D341Med (cell line): ENCODE results near the gene ZNF641.

Experiments
- DNase-seq: peaks from one replicate; pipeline ENCODE4 v3.0.0; 2012; ENCODE audit warnings: low spot score

Gene ZNF641

DNA sequence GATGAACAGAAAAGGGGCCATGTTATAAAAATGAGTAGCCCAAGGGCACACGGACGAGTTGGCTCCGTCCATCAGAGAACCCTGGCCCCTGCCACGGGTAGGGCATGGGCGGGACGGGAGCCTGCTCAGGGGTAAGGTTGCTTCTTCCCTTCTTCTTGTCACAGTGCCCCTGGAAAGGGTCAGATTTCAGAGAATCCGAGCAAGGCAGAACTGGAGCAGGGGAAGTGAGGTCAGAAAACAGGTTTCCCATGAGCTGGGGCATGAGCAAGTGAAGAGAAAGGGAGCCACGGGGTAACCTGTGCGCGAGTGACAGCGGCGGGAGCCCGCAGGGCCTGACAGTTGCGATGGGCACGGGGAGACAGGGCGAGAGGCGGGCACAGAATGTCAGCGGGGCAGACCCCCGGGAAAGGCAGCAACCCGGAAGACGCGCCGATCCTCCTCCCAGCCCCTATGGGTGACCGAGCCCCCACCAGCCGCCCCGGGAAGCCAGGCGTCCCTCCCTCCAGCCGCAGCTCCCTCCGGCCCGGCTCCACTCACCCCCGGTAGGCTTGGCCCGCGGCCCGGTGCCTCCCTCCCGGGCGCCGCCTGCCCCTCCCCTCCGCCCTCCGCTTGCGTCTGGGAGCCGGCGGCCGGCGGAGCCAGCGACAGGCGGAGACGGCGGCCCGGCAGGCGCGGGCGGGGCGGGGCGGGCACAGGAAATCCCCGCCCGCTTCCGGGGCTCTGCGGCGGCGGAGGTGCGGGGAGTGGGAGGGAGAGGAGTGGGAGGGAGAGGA lies at the start of gene ZNF641:
Gene ZNF641 (minus strand): TSS at position 671 of the 773 bp plus-strand sequence. CDS start 2,829 bp downstream, outside the sequence.
- peak; percentile 90 for DNase-seq

DNA sequence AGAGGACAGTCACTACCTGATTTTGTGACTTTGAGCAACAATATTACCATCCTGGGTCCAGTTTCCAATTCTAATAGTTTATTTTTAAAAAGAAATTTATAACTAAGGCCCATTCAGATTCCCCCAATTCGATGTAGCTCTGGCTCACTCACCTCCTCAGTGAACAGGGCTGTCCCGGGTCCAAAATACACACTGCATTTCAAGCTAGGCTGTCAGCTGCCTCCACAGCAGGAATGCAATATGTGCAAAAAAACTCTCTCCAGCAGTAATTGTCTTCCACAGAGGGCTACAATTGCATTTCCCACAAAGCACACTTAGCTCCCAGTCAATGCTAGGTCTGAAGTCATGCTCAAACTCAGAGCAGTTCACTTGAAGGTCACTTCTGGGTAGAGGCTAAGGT lies 39.3 kb upstream of the ZNF641 start:
- no peak for DNase-seq

DNA sequence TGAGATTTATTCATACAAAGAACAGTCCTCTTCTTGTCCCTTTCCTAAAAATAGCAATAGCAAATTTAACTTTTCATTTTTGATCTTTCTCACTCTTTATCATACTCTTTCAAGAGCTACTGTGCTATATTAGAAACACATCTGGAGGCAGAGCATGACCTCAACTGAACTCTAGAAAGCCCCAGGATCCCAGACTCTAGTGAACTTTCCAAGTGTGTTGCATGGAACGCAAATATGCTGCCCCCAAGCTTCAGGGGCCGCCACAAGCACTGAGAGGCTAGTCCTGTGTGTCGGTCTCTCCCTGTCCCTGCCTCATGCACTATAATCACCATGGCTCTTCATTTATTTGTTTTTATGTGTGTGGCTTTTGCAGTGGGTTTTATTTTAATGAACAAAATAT lies 38.7 kb upstream of the ZNF641 start:
- DNase-seq: no peak

DNA sequence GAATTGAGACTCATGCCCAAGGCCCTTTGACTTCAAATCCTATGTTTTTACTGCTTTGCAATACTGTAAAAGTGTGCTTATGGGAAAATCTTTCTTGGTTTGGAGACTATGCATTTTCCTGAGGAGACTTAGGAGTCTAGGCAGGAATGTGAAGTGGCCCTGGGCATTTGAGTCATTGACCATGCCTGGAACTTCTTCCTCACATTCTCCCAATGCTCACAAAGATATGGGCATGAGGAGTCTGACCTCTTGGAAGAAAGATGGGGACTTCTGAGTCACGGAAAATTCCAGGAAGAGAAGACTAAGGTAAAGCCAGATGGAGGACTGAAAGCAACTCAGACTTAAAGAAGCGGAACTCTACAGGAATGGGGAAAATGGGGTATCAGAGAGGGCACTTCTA lies 38.2 kb upstream of the ZNF641 start:
- DNase-seq: no peak

DNA sequence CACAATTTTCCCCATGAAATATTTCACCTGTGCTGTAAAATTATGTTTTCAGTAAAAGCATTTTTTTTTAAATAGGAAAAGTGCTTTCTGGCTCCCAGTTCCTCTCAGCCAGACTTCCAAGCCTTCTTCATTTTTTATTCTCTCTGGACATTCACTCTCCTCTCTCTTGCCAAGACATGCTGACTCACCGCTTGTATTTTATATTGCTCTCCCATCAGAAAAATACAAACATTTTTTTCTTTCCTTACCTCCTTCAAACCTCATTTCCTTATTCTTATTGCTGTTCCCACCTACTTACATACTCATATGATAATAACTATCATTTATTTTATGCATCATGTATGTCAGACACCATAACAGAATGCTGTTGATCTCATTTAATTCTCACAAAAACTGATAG lies 37.7 kb upstream of the ZNF641 start:
- no peak for DNase-seq

DNA sequence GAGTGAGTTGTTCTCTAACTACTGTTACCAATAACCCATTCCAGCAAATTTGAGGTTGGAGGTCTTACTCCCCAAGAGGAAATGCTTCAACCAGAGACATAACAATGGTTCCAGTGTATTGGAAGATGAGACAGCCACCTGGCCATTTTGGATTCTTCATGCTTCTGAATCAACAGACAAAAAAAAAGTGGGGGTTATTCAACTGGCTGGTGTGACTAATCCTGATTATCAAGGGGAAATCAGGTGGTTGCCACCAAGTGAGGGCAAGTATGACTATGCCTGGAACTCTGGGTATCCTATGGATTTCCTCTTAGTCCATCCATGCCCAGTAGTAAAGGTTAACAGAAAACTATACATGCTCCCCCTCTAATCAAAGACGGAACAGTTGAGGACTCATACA lies 29.9 kb upstream of the ZNF641 start:
- no peak for DNase-seq

DNA sequence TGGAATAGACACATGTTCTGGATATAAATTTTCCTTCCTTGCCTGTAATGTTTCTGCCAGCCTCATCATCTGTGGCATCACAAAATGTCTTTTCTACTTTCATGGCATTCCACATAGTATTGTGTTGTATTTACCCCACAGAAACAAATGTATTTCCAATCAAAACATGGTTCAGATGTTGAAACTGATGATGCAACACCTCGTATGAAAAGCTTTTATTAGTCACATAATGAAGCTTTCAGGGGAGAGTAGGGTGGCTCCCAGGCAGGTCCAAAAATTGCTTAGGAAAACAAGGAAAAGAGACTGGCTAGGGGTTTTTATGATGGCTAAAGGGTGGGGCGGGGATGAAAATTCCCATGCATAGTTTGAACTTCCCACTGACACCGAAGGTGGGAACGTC lies 29.1 kb upstream of the ZNF641 start:
- no peak for DNase-seq

DNA sequence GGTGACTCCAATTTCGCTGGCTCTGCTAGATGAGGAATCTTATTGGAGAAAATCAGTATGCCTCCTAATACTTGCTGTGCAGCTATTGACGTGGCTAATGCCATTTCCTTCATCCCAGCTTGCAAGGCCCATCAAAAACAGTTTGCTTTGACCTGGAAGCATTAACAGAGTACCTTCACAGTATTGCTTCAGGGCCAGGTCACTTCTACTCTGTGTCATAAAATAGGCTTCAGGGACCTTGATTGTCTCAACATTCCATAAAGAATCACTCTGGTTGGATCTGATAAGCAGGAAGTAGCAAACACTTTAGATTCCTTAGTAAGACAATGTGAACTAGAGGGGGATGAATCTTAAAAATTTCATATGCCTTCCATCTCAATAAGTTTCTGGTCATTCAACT lies 26.9 kb upstream of the ZNF641 start:
- no peak for DNase-seq

DNA sequence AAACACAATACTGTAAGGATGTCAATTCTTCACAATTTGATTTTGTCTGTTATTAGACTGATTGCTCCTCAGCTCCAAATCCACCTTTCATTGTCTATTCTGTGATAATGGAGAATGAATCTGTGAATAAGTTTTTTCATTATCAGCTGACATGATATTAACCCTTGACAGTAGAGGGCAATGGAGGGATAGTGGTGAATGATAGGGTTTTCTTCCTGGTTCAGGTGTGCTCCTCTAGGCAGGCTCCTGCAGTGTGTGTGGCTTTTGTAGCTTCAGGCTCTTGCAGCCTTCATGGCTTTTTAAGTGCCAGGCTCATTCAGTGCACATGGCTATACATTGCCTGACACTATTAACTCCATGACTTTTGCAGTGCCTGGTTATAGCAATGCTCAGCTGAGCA lies 23.4 kb upstream of the ZNF641 start:
- DNase-seq: no peak

DNA sequence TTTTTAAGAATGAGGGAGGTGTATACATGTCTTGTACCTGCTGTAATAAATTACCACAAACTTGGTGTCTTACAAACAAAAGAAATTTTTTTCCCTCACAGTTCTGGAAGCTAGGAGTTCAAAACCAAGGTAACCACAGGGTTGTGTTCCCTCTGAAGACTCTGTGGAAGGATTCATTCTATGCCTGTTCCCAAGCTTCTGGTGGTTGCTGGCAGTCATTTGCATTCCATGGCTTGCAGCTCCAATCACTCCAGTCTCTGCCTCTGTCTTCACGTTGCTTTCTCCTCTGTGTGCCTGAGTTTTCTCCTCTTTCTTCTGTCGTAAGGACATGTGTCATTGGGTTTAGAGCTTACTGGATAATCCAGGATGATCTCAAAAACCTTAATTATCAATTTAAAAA lies 15.4 kb upstream of the ZNF641 start:
- no peak for DNase-seq

DNA sequence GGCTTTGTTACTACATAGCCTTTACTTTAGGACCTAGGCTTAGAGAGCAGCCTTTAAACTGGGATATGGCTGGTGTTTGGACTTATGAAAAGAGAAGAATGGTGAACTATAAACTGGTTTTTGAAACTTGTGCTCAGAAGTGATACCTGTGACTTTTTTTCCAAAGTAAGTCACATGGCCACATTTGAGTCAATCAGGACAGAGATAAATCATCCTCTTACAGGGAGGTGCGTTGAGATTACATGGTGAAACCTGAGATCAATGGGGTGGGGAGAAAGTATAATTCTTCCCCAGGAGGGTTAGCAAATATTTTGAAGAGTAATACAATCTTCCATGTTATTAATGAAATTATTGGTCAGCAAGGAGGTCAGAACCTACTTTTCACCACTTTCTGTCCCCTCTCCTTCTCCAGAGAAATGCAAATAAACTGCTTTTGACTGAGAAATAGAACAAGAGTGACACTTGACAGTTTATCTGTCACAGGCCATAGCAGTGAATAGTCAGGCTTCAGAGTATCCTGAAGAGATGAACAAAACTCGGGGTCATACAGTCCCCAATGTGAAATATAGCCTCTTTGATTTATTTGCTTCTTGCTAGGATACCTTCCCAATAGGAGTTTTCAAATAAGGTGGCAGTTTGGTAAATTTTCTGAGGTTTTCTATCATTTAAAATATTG lies 11.1 kb upstream of the ZNF641 start:
- no peak for DNase-seq

DNA sequence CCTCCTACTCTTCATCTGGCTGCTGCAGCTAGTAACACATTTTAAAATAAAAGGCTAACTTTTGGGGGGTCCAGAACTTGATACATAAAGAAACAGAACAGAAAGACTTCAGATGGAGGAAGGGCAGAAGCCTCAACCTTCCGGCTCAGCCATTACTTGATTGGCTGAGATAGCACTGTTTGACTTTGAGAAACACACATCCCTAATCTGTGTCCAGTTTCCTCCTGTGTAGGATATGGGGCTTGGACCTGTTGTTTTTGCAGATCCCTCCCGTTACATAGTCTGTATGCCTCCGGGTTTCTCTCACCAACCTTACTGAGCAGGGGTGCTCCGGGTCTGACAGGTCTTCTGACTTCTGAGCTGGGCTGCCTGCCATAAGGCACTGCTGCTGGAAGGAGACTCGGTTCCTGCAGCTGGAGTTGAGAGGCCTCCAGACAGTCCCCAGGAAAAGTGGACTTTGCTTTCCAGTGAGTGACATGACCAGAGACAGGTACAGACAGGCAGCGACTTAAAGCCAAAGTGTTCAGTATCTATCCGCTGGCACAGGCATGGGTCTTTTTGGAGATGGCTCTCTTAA lies 8.3 kb upstream of the ZNF641 start:
- DNase-seq: no peak

DNA sequence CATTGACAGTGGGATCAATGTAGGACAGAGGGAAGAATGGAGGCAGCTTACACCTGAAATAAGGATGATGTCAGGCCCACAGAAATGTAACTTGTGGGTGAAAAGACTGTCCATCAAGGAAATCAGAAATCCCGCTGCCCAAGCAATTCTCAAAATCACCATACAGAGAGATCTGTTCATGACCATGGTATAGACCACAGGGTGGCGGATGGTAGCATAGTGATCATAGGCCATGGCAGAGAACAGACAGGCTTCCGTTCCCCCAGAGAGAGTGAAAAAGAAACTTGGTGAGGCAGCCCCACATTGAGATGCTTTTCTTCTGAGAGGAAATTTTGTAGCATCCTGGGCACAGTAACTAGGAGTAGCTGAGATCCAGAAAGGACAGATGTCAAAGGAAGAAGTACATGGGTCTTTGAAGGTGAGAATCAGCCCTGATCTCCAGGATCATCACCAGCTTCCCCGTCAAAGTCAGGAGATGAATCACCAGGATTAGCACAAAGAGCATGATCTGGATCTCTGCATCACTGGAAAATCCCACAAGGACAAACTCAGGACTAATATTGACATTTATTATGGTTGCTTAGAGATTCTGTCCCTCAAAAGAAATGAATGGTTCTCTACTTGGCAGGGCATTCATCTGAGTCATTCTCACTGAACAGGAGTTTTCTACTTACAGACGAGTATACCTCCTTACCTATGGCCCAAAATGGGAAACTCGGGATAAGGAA lies 5.5 kb upstream of the ZNF641 start:
- no peak for DNase-seq

DNA sequence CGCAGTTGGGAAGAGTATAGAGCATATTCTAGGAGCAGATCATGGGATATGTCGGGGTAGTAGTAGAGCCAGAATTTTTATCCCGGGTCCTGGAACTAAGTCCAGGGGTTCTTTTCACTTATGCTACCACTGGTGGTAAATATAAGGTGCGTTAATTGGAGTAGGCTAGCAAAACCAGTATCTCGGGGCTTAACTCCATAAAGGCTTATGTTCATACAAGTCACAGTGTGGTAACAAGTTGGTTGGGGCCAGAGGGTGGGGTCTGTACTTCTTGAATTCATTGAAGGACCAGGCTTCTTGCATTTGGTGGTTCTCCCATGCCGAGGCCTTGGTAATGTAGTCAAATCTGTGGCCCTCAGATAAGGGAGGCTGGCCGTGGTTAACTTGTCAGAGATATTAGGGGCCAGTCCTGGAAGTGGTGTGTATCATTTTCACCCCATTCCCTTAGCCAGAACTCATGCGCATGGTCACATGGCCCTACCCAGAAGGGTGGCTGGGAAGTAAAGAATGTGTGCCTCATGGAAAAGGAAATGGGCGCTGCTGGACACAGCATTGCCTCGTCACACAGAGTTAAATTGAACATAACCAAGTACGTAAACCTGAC lies 1.5 kb upstream of the ZNF641 start:
- DNase-seq: no peak

DNA sequence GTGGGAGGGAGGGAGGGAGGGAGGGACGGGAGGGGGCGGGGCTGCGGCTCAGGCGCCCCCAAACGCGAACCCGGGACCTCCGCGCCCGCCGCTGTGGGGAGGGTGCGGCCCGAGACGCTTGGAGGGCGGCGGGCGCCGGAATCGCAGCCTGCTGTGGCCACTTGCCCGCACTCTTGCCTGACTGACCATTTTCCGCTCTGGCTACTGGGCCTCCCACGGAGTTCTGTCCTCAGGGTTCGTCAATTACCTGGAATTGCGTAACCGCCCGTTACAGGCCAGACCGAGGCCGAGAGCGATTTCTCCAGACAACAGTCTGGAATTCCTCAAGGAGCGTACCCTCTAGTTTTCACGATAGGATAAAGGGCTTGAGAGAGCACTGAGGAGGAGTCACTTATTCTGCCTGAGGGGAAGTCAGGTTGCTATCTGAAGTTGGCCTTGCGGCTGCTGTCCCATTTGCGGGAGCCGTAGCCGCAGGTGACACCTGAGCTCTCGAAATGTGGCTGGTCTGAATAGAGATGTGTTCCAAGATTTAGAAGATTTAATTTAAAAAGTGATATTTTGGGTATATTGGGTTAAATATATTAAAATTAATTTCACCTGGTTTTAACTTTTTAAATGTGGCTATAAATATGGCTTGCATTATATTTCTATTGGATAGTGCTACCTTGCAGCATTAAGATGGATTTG lies 446 bp upstream of the ZNF641 start:
- DNase-seq: no peak

DNA sequence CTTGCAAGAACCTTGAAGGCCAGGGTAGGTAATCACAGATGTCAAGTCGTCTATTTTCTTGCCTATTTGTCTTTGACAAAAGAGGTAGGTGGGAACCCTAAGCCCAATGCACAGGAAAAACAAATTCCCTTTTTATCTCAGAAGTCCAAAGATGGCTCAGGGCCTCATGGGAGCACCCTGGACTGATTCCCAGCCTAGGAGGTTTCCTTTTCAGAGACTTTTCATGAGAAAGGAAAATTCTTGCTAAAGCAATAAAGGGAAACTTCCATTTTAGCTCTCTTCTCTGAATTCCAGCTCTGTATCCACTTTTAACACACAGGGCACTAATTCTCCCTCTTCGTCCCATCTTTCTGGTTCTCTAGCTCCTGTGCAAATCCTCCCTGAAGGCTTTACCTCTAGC lies 1.2 kb downstream of the ZNF641 start:
- no peak for DNase-seq

DNA sequence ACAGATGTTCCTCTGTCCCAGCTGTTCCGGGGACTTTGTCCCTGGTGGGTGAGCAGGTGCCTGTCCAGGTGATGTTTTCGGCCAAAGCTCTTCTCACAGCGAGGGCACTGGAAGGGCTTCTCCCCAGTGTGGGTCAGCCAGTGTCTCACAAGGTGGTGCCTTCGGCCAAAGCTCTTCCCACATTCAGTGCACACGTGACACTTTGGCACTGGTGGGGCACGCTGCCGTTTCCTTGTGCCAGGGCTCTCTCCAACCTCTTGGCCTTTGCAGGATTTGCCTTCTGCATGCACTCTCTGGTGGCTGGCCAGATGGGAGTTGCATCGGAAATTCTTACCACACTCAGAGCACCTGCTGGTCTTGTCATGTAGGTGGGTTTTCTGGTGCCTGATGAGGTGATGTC lies 7.7 kb downstream of the ZNF641 start:
- DNase-seq: no peak

DNA sequence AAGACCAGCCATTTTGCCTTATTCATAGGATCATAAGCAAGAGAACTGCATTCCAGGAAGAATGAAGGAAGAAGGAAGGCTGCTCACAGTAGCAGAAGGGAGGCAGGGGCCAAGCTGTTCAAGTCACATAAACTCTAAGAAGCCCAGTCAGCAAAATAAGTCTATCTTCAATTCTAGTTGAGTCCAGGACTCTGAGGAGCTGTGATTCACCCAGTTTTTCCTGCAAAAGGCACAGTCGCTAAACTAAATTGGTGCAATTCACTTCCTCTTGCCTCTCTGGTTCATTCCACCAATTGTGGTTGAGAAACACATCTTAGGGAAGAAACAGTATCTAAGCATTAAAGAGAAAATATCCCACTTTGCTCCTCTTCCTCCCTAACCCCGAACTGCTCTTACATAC lies 9.8 kb downstream of the ZNF641 start:
- no peak for DNase-seq

DNA sequence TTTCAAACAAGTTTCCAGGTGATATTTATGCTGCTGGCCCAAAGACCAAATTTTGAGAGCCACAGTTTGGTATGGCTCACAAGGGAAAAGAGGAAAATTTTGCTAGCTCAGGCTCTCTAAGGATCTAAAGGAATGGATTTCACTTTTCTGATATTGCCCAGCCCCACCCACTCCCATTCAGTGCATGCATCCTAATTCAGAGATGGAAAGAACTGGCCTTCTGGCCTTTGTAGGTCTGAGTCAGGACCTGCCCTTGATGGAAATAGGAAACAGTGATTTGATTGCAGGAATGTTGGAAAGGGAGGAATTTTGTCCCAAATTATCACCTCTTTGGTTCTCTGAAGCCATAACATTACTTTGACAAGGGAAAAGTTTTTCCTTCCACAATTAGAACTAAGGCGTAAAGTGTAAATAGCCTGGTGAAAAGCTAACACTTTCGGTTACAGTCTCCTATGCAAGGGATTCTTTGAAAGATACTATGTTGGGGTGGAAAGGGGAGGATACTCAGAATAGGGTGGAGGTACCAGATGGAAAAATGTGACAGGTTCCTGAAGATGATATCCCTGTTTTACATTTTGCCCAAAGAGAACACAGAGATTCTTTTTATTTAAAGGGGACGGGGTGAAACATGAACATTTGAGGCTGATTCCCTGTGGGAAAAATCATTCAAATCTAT lies 11.1 kb downstream of the ZNF641 start:
- no peak for DNase-seq

DNA sequence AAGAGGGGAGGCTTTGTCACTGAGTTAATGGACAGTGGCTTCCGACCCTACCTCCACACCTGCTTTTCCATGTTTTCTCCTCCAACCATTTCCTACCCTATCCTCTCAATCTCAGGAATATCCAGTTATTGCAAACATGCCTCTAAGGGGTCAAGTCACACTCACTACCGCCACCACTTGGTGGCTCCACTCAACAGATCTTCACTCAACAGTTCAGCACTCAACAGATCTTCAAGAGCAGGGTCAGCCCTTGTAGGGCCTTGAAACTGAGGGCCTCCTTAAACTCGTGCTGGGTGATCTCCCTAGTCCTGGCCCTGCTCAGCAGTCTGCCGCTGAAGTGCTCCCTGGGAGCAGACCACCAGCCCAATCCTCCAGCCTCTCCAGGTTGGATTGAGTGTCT lies 14.2 kb downstream of the ZNF641 start:
- no peak for DNase-seq

DNA sequence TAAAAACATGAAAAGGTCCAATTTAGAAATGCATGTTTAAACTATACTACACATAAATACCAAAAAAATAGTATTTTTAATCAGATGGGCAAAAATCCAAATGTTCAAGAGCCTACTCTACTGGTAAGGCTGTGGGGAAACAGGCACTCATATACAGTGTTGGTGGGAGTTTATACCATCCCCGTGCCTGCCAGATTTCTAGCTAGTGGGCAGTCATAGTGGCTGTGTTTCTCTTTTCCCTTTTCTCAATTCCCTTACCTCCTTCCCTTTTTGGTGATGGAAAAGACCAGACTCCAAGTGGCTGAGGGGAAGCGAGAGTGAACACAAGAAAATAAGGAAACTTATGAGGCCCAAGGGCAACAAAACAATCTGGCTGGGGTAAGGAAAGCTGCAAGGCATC lies 14.7 kb downstream of the ZNF641 start:
- no peak for DNase-seq
